CD14-positive monocyte (primary cell): ENCODE results near the gene CELF5. TPM values are rescaled to one million over a fixed set of nuclear protein-coding genes. Genes with fewer than 3 reads are reported as not detected.
A peak's percentile ranks its signal among the peaks of the same experiment; 100 is the strongest.

ENCODE experiments used
- DNase-seq, 3 donors: peaks; one replicate each; pipeline ENCODE4 v3.0.0-alpha.2; 2011 to 2022
- H2AFZ ChIP-seq: 2 replicates; pipeline ENCODE4 v1.6.0; 2012; ENCODE audit warnings: mild to moderate bottlenecking, low read depth, low read length, inconsistent platforms; ENCODE audit not compliant: insufficient read depth, poor library complexity, severe bottlenecking
- H3K27ac ChIP-seq, 2 donors: 1 replicate in 1 of 2; 2 replicates in 1 of 2; pipeline ENCODE4 v1.5.1; 2012 to 2013; ENCODE audit warnings: low read length in 2 of 2, control low read depth in 1 of 2, inconsistent platforms in 1 of 2, low read depth in 1 of 2, mild to moderate bottlenecking in 1 of 2
- H3K27me3 ChIP-seq, 2 donors: one replicate each; pipeline versions ENCODE4 v1.6.0 to v1.6.1; 2011 to 2013; ENCODE audit warnings: low read length in 2 of 2; ENCODE audit not compliant: control insufficient read depth in 2 of 2, insufficient read depth in 2 of 2
- H3K36me3 ChIP-seq, 2 donors: replicated peaks in 1 of 2; 1 replicate in 1 of 2; 2 replicates in 1 of 2; pipeline versions ENCODE4 v1.5.1 to v1.6.1; 2012 to 2013; ENCODE audit warnings: low read length in 2 of 2, control low read depth in 1 of 2, inconsistent platforms in 1 of 2, mild to moderate bottlenecking in 1 of 2; ENCODE audit not compliant: insufficient read depth in 2 of 2, control insufficient read depth in 1 of 2
- H3K4me1 ChIP-seq, 2 donors: 1 replicate in 1 of 2; 2 replicates in 1 of 2; pipeline versions ENCODE4 v1.5.1 to v1.6.1; 2012 to 2013; ENCODE audit warnings: low read length in 2 of 2, control low read depth in 1 of 2, inconsistent platforms in 1 of 2, mild to moderate bottlenecking in 1 of 2, moderate library complexity in 1 of 2; ENCODE audit not compliant: insufficient read depth in 2 of 2, control insufficient read depth in 1 of 2
- H3K4me2 ChIP-seq: replicated peaks from 2 replicates; pipeline ENCODE3; 2012; ENCODE audit warnings: low read length, moderate library complexity, mild to moderate bottlenecking; ENCODE audit not compliant: poor library complexity, severe bottlenecking; ENCODE audit errors: extremely low read depth
- H3K4me3 ChIP-seq, 3 experiments: fragments of 200-600 bp in 1 of 3; sonication (generic) in 1 of 3; replicated peaks in 1 of 3; 1 replicate in 2 of 3; 2 replicates in 1 of 3; pipeline ENCODE4 v1.5.1; 2011 to 2013; ENCODE audit warnings: low read length in 3 of 3, mild to moderate bottlenecking in 3 of 3, control low read depth in 2 of 3, low read depth in 2 of 3, inconsistent platforms in 1 of 3, moderate library complexity in 1 of 3
- H3K79me2 ChIP-seq: 2 replicates; pipeline ENCODE4 v1.6.0; 2012; ENCODE audit warnings: mild to moderate bottlenecking, control low read depth, inconsistent platforms, low read length, moderate library complexity; ENCODE audit not compliant: insufficient read depth
- H3K9ac ChIP-seq: 2 replicates; pipeline ENCODE4 v1.6.0; 2017; ENCODE audit warnings: low read length, mild to moderate bottlenecking; ENCODE audit not compliant: insufficient read depth, poor library complexity, severe bottlenecking
- H3K9me3 ChIP-seq, 2 donors: replicated peaks in 1 of 2; 1 replicate in 1 of 2; 2 replicates in 1 of 2; pipeline versions ENCODE4 v1.5.1 to v1.6.1; 2012 to 2013; ENCODE audit warnings: low read length in 2 of 2, control low read depth in 1 of 2; ENCODE audit not compliant: control insufficient read depth in 1 of 2, insufficient read depth in 1 of 2
- H4K20me1 ChIP-seq: 2 replicates; pipeline ENCODE4 v1.6.0; 2012; ENCODE audit warnings: mild to moderate bottlenecking, low read length, control low read depth, moderate library complexity; ENCODE audit not compliant: insufficient read depth
- H3K27ac Mint-ChIP-seq, 7 donors: one replicate each; pipeline ENCODE4 v1.8.0; 2020; ENCODE audit warnings: mild to moderate bottlenecking in 7 of 7, mixed read lengths in 7 of 7, moderate library complexity in 6 of 7, inconsistent platforms in 2 of 7
- H3K27me3 Mint-ChIP-seq, 3 donors: one replicate each; pipeline ENCODE4 v1.8.0; 2021 to 2022; ENCODE audit warnings: low read depth in 3 of 3, mild to moderate bottlenecking in 3 of 3, mixed read lengths in 3 of 3, moderate library complexity in 3 of 3, inconsistent platforms in 1 of 3
- H3K36me3 Mint-ChIP-seq, 2 donors: one replicate each; pipeline ENCODE4 v1.8.0; 2020; ENCODE audit warnings: mixed read lengths in 2 of 2, inconsistent platforms in 1 of 2, mild to moderate bottlenecking in 1 of 2
- H3K4me1 Mint-ChIP-seq: one replicate; pipeline ENCODE4 v1.8.0; 2020; ENCODE audit warnings: mild to moderate bottlenecking, mixed read lengths
- H3K4me3 Mint-ChIP-seq, 2 donors: one replicate each; pipeline ENCODE4 v1.8.0; 2020; ENCODE audit warnings: mild to moderate bottlenecking in 2 of 2, mixed read lengths in 2 of 2, moderate library complexity in 1 of 2
- H3K9me3 Mint-ChIP-seq, 7 donors: one replicate each; pipeline ENCODE4 v1.8.0; 2020 to 2022; ENCODE audit warnings: mixed read lengths in 7 of 7, mild to moderate bottlenecking in 6 of 7, moderate library complexity in 6 of 7, inconsistent platforms in 2 of 7
- CTCF ChIP-seq: fragments of 200-600 bp; IDR thresholded peaks from one replicate; pipeline ENCODE4 v1.8.0; 2022; ENCODE audit warnings: antibody characterized with exemption, mild to moderate bottlenecking
- WGBS: methylation state at CpG from one replicate; pipeline ENCODE4 v1.1.5; 2013; ENCODE audit warnings: missing lambda C conversion rate; ENCODE audit not compliant: insufficient coverage; 5-methylcytosine and 5-hydroxymethylcytosine counted together
- intact Hi-C, 2 donors: fragments of 100-400 bp; cut with micrococcal nuclease; formaldehyde crosslinking; loops; one replicate each; pipeline versions ENCODE4 v1.15.0 to v1.15.1; 2023
- polyA plus RNA-seq, 3 donors: library from polyadenylated mRNA; depleted of rRNA in 1 of 3; unstranded in 2 of 3; stranded (reverse) in 1 of 3; fragments of 300-500 nt in 2 of 3; fragments of >200 nt in 1 of 3; fragmentation: Illumina TruSeq in 2 of 3; gene quantifications; 1 replicate in 2 of 3; 2 replicates in 1 of 3; pipeline ENCODE4 v1.2.3, GENCODE V29; 2012 to 2021

Gene CELF5
- polyA plus RNA-seq, 3 donors, result not detected

GRCh38 chr19:3284759-3285646 is 60.5 kb downstream of the CELF5 start:
- no peak overlapping the region for H3K9ac ChIP-seq
- peaks cover 7% of the 10 kb centered on the region for H3K4me1 Mint-ChIP-seq
- H3K4me2 ChIP-seq, result peak overlapping the region; percentile 67
- TF ChIP-seq CTCF, result no peak
- peak overlapping the region in 3 of 7 donors; percentile 25 to 30 (median 25) for H3K27ac Mint-ChIP-seq
- peak; percentile 28 to 68 (median 38) for DNase-seq
- H3K36me3 Mint-ChIP-seq, result no peaks in the 10 kb centered on the region
- 3% methylated on average over 25 of the region's 38 CpGs for WGBS
- H3K9me3 ChIP-seq, result peaks cover 0 to 8% of the 10 kb centered on the region in 2 donors
- H3K27me3 Mint-ChIP-seq, result peaks cover 17 to 50% (median 46%) of the 10 kb centered on the region in 3 donors
- intact Hi-C loops, result no loop called here
- H3K79me2 ChIP-seq, result no peaks in the 10 kb centered on the region
- peaks cover 2 to 14% of the 10 kb centered on the region in 2 donors for H3K27me3 ChIP-seq
- H4K20me1 ChIP-seq, result no peaks in the 10 kb centered on the region
- H2AFZ ChIP-seq, result peak overlapping the region; percentile 73
- H3K4me1 ChIP-seq, result peaks cover 4 to 15% of the 10 kb centered on the region in 2 donors
- H3K9me3 Mint-ChIP-seq, result peaks cover 7 to 18% (median 12%) of the 10 kb centered on the region in 7 donors
- H3K4me3 ChIP-seq, result peak overlapping the region in 1 of 3 experiments; percentile 54
- no peak overlapping the region for H3K27ac ChIP-seq
- H3K36me3 ChIP-seq, result no peaks in the 10 kb centered on the region
- peak overlapping the region; percentile 16 to 51 for H3K4me3 Mint-ChIP-seq

- no peak for TF ChIP-seq CTCF
- H3K4me1 Mint-ChIP-seq, result peaks cover 7% of the 10 kb centered on the region
- H3K4me3 Mint-ChIP-seq, result peak overlapping the region in 1 of 2 donors; percentile 63
- Histone ChIP-seq H2AFZ (peak overlapping the region; percentile 13), H3K4me2 (peak overlapping the region; percentile 31), H3K4me1 (peaks cover 4 to 15% of the 10 kb centered on the region in 2 donors), H3K79me2 (no peaks in the 10 kb centered on the region), H3K27me3 (peaks cover 2 to 17% of the 10 kb centered on the region in 2 donors), H3K9me3 (peaks cover 0 to 8% of the 10 kb centered on the region in 2 donors), H4K20me1 (no peaks in the 10 kb centered on the region), H3K4me3 (no peak overlapping the region), H3K36me3 (no peaks in the 10 kb centered on the region), H3K27ac (no peak overlapping the region), H3K9ac (no peak overlapping the region)
- peaks cover 7 to 18% (median 12%) of the 10 kb centered on the region in 7 donors for H3K9me3 Mint-ChIP-seq
- intact Hi-C loops, result no loop called here
- peaks cover 22 to 57% (median 49%) of the 10 kb centered on the region in 3 donors for H3K27me3 Mint-ChIP-seq
- WGBS, result 2% methylated on average over 29 of the region's 40 CpGs
- H3K27ac Mint-ChIP-seq, result no peak overlapping the region
- no peaks in the 10 kb centered on the region for H3K36me3 Mint-ChIP-seq
- DNase-seq, result no peak
Measured at GRCh38 chr19:3285647-3286176, 61.3 kb downstream of the CELF5 start.
